Parathyroid adenoma (tissue), 2 donors: ENCODE data around the gene CNOT2.

Source experiments
- H2AFZ ChIP-seq: fragments of 300-600 bp; sonication (generic); one replicate; pipeline ENCODE4 v1.7.0; 2017; ENCODE audit warnings: antibody characterized with exemption, mild to moderate bottlenecking
- H3K27ac ChIP-seq: fragments of 300-600 bp; sonication (generic); one replicate; pipeline ENCODE4 v1.7.0; 2017
- H3K27me3 ChIP-seq: fragments of 300-600 bp; sonication (generic); one replicate; pipeline ENCODE4 v1.7.0; 2017; ENCODE audit warnings: low read length; ENCODE audit not compliant: control insufficient read depth, insufficient read depth
- H3K36me3 ChIP-seq: fragments of 300-600 bp; sonication (generic); one replicate; pipeline ENCODE4 v1.7.0; 2017; ENCODE audit warnings: low read length; ENCODE audit not compliant: control insufficient read depth, insufficient read depth
- H3K4me1 ChIP-seq: fragments of 300-600 bp; sonication (generic); one replicate; pipeline ENCODE4 v1.7.0; 2017; ENCODE audit warnings: control low read depth
- H3K4me2 ChIP-seq: fragments of 300-600 bp; sonication (generic); one replicate; pipeline ENCODE4 v1.7.0; 2017; ENCODE audit warnings: low read length
- H3K4me3 ChIP-seq: fragments of 300-600 bp; sonication (generic); one replicate; pipeline ENCODE4 v1.7.0; 2017; ENCODE audit warnings: low read depth, low read length
- H3K79me2 ChIP-seq: fragments of 300-600 bp; sonication (generic); one replicate; pipeline ENCODE4 v1.7.0; 2017; ENCODE audit warnings: control low read depth
- H3K9ac ChIP-seq: fragments of 300-600 bp; sonication (generic); one replicate; pipeline ENCODE4 v1.7.0; 2017; ENCODE audit warnings: mild to moderate bottlenecking
- H3K9me3 ChIP-seq: fragments of 300-600 bp; sonication (generic); one replicate; pipeline ENCODE4 v1.7.0; 2017; ENCODE audit warnings: low read length; ENCODE audit not compliant: control insufficient read depth
- TF ChIP-seq, protein P1 (sequence below): fragments of 300-600 bp; sonication (generic); IDR thresholded peaks from one replicate; pipeline ENCODE4 v1.7.0; 2017; ENCODE audit warnings: antibody characterized with exemption, mild to moderate bottlenecking
- donor health status: primary hyperparathyroidism.

Gene CNOT2

DNA sequence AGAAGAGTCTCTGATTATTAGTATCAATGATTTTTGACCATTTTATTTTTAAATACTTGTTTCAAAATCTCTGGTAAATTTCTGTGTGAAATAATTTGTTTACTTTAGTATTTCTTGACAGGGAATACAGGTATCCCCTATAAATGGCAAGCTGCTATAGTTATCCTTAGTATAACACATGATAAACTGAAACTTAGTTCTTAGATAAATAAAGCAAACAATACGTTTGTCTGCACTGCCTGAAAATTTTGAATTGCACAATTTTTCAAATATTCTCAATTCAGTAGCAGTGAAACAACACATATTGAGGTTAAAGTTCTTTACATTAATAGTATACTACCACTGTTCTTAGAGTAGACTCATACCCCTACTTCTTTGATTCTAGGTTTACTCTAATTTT lies 26.9 kb downstream of the CNOT2 start:
- Histone ChIP-seq H3K9me3 (no peaks in the 10 kb centered on the region), H3K4me1 (no peaks in the 10 kb centered on the region), H3K4me3 (no peak overlapping the region), H3K79me2 (peaks cover 42% of the 10 kb centered on the region), H3K9ac (no peak overlapping the region), H3K27ac (no peak overlapping the region), H2AFZ (no peak overlapping the region), H3K27me3 (no peaks in the 10 kb centered on the region), H3K4me2 (no peak overlapping the region), H3K36me3 (no peaks in the 10 kb centered on the region)
- TF ChIP-seq, protein P1, sequence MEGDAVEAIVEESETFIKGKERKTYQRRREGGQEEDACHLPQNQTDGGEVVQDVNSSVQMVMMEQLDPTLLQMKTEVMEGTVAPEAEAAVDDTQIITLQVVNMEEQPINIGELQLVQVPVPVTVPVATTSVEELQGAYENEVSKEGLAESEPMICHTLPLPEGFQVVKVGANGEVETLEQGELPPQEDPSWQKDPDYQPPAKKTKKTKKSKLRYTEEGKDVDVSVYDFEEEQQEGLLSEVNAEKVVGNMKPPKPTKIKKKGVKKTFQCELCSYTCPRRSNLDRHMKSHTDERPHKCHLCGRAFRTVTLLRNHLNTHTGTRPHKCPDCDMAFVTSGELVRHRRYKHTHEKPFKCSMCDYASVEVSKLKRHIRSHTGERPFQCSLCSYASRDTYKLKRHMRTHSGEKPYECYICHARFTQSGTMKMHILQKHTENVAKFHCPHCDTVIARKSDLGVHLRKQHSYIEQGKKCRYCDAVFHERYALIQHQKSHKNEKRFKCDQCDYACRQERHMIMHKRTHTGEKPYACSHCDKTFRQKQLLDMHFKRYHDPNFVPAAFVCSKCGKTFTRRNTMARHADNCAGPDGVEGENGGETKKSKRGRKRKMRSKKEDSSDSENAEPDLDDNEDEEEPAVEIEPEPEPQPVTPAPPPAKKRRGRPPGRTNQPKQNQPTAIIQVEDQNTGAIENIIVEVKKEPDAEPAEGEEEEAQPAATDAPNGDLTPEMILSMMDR = no peak

DNA sequence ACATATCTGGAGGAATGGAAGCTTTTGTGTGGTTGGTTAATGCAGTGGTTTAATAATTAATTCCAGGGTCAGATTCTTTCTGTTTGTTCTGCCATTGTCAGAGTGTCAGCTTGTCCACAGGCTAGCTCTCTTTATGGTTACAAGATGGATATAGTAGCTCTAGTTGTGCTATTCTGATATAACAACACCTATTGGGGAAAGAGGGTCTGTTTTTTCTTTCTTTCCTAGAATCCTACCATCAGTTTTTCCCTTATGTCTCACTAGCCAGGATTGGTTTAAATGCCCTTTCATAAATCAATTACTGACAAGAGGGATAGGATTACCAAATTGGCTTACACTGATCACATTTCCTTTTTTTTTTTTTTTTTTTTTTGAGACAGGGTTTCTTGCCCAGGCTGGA lies 27.8 kb downstream of the CNOT2 start:
- Histone ChIP-seq H3K9ac (no peak overlapping the region), H3K4me2 (no peak overlapping the region), H2AFZ (no peak overlapping the region), H3K9me3 (no peaks in the 10 kb centered on the region), H3K27ac (no peak overlapping the region), H3K79me2 (peaks cover 42% of the 10 kb centered on the region), H3K27me3 (no peaks in the 10 kb centered on the region), H3K36me3 (no peaks in the 10 kb centered on the region), H3K4me1 (no peaks in the 10 kb centered on the region), H3K4me3 (no peak overlapping the region)
- TF ChIP-seq, protein P1 = no peak

DNA sequence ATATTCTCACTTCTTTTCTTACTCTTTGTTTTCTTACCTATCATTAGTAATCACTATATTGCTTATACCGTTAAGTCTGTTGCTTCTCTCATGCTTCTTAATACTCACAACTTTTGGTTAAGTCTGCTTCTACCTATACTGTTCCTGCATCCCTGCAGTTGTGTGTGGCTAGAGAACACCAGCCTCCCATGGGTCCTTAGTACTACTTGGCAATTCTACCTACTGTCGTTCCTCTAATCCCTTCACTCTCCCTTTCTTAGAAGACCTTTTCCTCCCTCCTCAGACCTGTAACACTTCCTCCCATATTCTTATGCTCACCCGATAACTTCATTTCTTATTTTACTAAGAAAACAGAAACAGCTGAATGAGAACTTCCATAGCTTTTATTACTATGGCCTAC lies 29.3 kb downstream of the CNOT2 start:
- Histone ChIP-seq H3K4me3 (no peak overlapping the region), H3K27ac (no peak overlapping the region), H2AFZ (no peak overlapping the region), H3K27me3 (no peaks in the 10 kb centered on the region), H3K9me3 (no peaks in the 10 kb centered on the region), H3K79me2 (peaks cover 29% of the 10 kb centered on the region), H3K9ac (no peak overlapping the region), H3K4me1 (no peaks in the 10 kb centered on the region), H3K4me2 (no peak overlapping the region), H3K36me3 (no peaks in the 10 kb centered on the region)
- TF ChIP-seq, protein P1 = no peak

DNA sequence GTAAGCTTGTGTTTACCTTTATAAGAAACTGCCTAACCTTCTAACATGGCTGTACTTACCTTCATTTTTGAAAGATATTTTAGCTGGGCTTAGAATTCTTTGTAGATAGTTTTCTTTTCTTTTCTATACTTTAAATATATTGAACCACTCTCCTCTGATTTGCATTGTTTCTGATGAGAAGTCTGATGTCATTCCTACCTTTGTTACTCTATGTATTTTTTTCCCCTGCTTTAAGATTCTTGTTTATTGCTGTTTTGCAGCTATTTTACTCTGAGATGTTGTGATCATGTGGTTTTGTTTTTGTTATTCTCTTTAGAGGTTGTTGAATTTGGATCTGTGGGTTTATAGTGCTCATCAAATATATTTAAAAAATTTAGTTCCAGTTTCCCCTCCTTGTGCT lies 31.8 kb downstream of the CNOT2 start:
- TF ChIP-seq, protein P1 = no peak

DNA sequence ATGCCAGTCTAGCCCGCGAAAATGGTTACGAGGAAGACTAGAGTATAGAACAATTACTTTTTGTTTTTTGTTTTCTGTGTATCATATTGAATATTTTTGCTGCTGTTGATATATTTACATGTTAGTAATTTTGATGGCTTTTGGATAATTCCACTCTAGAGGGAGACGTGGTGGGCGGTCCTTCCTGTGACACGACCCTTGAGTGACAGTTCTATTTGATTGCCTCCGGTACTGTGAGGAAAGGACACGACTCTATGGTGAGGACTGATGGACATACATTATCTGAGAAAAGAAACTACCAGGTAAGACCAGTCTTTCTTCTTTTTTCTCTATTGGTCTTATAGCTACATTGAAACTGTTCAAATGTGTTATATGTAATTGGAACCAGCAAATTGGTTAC lies 34.7 kb downstream of the CNOT2 start:
- H3K79me2 ChIP-seq = peaks cover 15% of the 10 kb centered on the region
- H3K4me2 ChIP-seq = no peak overlapping the region
- no peak overlapping the region for H3K27ac ChIP-seq
- no peak overlapping the region for H3K4me3 ChIP-seq
- no peaks in the 10 kb centered on the region for H3K4me1 ChIP-seq
- H3K9me3 ChIP-seq = no peaks in the 10 kb centered on the region
- no peak overlapping the region for H2AFZ ChIP-seq
- TF ChIP-seq, protein P1 = no peak
- H3K9ac ChIP-seq = no peak overlapping the region
- no peaks in the 10 kb centered on the region for H3K36me3 ChIP-seq
- H3K27me3 ChIP-seq = no peaks in the 10 kb centered on the region

More for the DNA sequence above, 31.8 kb downstream of the CNOT2 start:
- Histone ChIP-seq H2AFZ (no peak overlapping the region), H3K4me2 (no peak overlapping the region), H3K36me3 (no peaks in the 10 kb centered on the region), H3K79me2 (peaks cover 16% of the 10 kb centered on the region), H3K27ac (no peak overlapping the region), H3K9ac (no peak overlapping the region), H3K4me3 (no peak overlapping the region), H3K4me1 (no peaks in the 10 kb centered on the region), H3K9me3 (no peaks in the 10 kb centered on the region), H3K27me3 (no peaks in the 10 kb centered on the region)
